Gastroesophageal sphincter (tissue), 4 donors: ENCODE data around the gene EPC1. TPM values are rescaled to one million over a fixed set of nuclear protein-coding genes. Genes with fewer than 3 reads are reported as not detected.

Experiments
- ATAC-seq: fragments of 150-250 bp; one replicate; pipeline ENCODE4 v1.9.1; 2016; ENCODE audit warnings: mild to moderate bottlenecking, moderate library complexity
- H3K27ac ChIP-seq, 4 donors: fragments of 200-600 bp; sonication (generic) in 3 of 4; 1 replicate in 3 of 4; 2 replicates in 1 of 4; pipeline ENCODE4 v1.5.1; 2016 to 2019
- H3K27me3 ChIP-seq: fragments of 200-600 bp; sonication (generic); one replicate; pipeline ENCODE4 v1.5.1; 2019
- H3K36me3 ChIP-seq, 2 donors: fragments of 200-600 bp; sonication (generic); one replicate each; pipeline ENCODE4 v1.5.1; 2019; ENCODE audit warnings: control low read depth in 1 of 2
- H3K4me1 ChIP-seq, 3 donors: fragments of 200-600 bp; sonication (generic); 1 replicate in 2 of 3; 2 replicates in 1 of 3; pipeline ENCODE4 v1.5.1; 2016 to 2019; ENCODE audit warnings: control low read depth in 2 of 3
- H3K4me3 ChIP-seq, 2 donors: fragments of 200-600 bp; sonication (generic); one replicate each; pipeline ENCODE4 v1.5.1; 2019; ENCODE audit warnings: mild to moderate bottlenecking in 1 of 2, moderate library complexity in 1 of 2
- H3K9me3 ChIP-seq, 3 donors: fragments of 200-600 bp; sonication (generic); one replicate each; pipeline ENCODE4 v1.5.1; 2017 to 2019; ENCODE audit warnings: control low read depth in 2 of 3
- CTCF ChIP-seq, 4 experiments: fragments of 200-600 bp in 2 of 4; fragments of 450-650 bp in 2 of 4; sonication (generic) in 1 of 4; IDR thresholded peaks; one replicate each; pipeline ENCODE4 v1.5.1; 2017 to 2019; ENCODE audit warnings: antibody characterized with exemption in 4 of 4, mild to moderate bottlenecking in 2 of 4, moderate library complexity in 2 of 4
- EP300 ChIP-seq: sonication (generic); formaldehyde crosslinking; IDR thresholded peaks from one replicate; pipeline ENCODE4 v1.6.1; 2017; ENCODE audit warnings: antibody characterized with exemption, mild to moderate bottlenecking
- POLR2A ChIP-seq, 2 donors: fragments of 450-650 bp; IDR thresholded peaks; one replicate each; pipeline ENCODE4 v1.6.1; 2017; ENCODE audit warnings: antibody characterized with exemption in 2 of 2, mild to moderate bottlenecking in 2 of 2, moderate library complexity in 1 of 2
- POLR2AphosphoS5 ChIP-seq: sonication (generic); formaldehyde crosslinking; IDR thresholded peaks from one replicate; pipeline ENCODE4 v1.6.1; 2017; ENCODE audit warnings: antibody characterized with exemption
- WGBS, 2 donors: methylation state at CpG; one replicate each; pipeline ENCODE4 v1.1.5; 2018; ENCODE audit warnings: low coverage in 1 of 2; 5-methylcytosine and 5-hydroxymethylcytosine counted together
- total RNA-seq, 4 donors: library from RNA; depleted of rRNA; stranded (reverse); fragments of >200 nt; gene quantifications; one replicate each; pipeline ENCODE4 v1.1.0, GENCODE V29; 2016

EPC1 gene
- total RNA-seq, 4 donors from 2014 or later, result 24.1 to 61.3 (median 32.3) TPM

GRCh38 chr10:32375631-32376030 lies 28.7 kb upstream of the EPC1 start:
- TF ChIP-seq EP300, result no peak
- no peak for TF ChIP-seq POLR2A (IDR thresholded peaks at IDR 0.05)
- no peak for TF ChIP-seq CTCF (IDR thresholded peaks at IDR 0.05)
- TF ChIP-seq POLR2AphosphoS5, result no peak
- no peak for ATAC-seq
- Histone ChIP-seq H3K27me3 (no peaks in the 10 kb centered on the region), H3K4me1 (peaks cover 0 to 67% (median 16%) of the 10 kb centered on the region in 3 donors), H3K4me3 (peak overlapping the region; percentile 56 to 99), H3K27ac (peak overlapping the region in 1 of 4 donors; percentile 84), H3K36me3 (no peaks in the 10 kb centered on the region), H3K9me3 (no peaks in the 10 kb centered on the region)

- H3K27ac ChIP-seq, result peak overlapping the region in 2 of 4 donors; percentile 25 to 28
- H3K4me3 ChIP-seq, result no peak overlapping the region
- H3K36me3 ChIP-seq, result no peaks in the 10 kb centered on the region
- no peaks in the 10 kb centered on the region for H3K27me3 ChIP-seq
- no peaks in the 10 kb centered on the region for H3K9me3 ChIP-seq
- H3K4me1 ChIP-seq, result peaks cover 0 to 67% (median 14%) of the 10 kb centered on the region in 3 donors
- ATAC-seq, result no peak
- TF ChIP-seq POLR2A (IDR thresholded peaks at IDR 0.05) (no peak), POLR2AphosphoS5 (no peak), EP300 (no peak), CTCF (IDR thresholded peaks at IDR 0.05) (no peak)
- 33 to 38% methylated on average over 1 of the region's 1 CpG for WGBS, 2 donors
Observed at GRCh38 chr10:32374605-32375004, 27.6 kb upstream of the EPC1 start.

GRCh38 chr10:32373496-32373895 lies 26.5 kb upstream of the EPC1 start:
- Histone ChIP-seq H3K36me3 (no peaks in the 10 kb centered on the region), H3K4me3 (no peak overlapping the region), H3K4me1 (peaks cover 0 to 73% (median 11%) of the 10 kb centered on the region in 3 donors), H3K9me3 (no peaks in the 10 kb centered on the region), H3K27me3 (no peaks in the 10 kb centered on the region), H3K27ac (peak overlapping the region in 1 of 4 donors; percentile 6)
- ATAC-seq, result no peak
- 92 to 93% methylated on average over 2 of the region's 2 CpGs for WGBS, 2 donors
- TF ChIP-seq EP300 (no peak), CTCF (IDR thresholded peaks at IDR 0.05) (no peak), POLR2AphosphoS5 (no peak), POLR2A (IDR thresholded peaks at IDR 0.05) (no peak)

- H3K4me3 ChIP-seq, result no peak overlapping the region
- H3K27ac ChIP-seq, result peak overlapping the region in 1 of 4 donors; percentile 6
- H3K27me3 ChIP-seq, result no peaks in the 10 kb centered on the region
- H3K36me3 ChIP-seq, result no peaks in the 10 kb centered on the region
- no peak for ATAC-seq
- TF ChIP-seq CTCF (IDR thresholded peaks at IDR 0.05), result no peak
- TF ChIP-seq EP300, result no peak
- no peak for TF ChIP-seq POLR2A (IDR thresholded peaks at IDR 0.05)
- no peak for TF ChIP-seq POLR2AphosphoS5
- no peaks in the 10 kb centered on the region for H3K9me3 ChIP-seq
- H3K4me1 ChIP-seq, result peaks cover 0 to 77% (median 11%) of the 10 kb centered on the region in 3 donors
Observed at GRCh38 chr10:32373031-32373430, 26.1 kb upstream of the EPC1 start.

- TF ChIP-seq EP300, result no peak
- Histone ChIP-seq H3K27me3 (no peaks in the 10 kb centered on the region), H3K9me3 (no peaks in the 10 kb centered on the region), H3K4me3 (no peak overlapping the region), H3K4me1 (peaks cover 0 to 85% (median 13%) of the 10 kb centered on the region in 3 donors), H3K36me3 (no peaks in the 10 kb centered on the region), H3K27ac (peak overlapping the region in 3 of 4 donors; percentile 2 to 35 (median 34))
- no peak for ATAC-seq
- WGBS, 2 donors, result 90 to 100% methylated on average over 4 to 10 of the region's 10 CpGs
Observed at GRCh38 chr10:32372000-32372875, 25.3 kb upstream of the EPC1 start.
